ENCODE measurements around the gene ADCYAP1.

The ADCYAP1 gene

GRCh38 chr18:936941-937340 lies 32.3 kb downstream of the ADCYAP1 start:
- TF ChIP-seq FOXP2 (optimal IDR thresholded peaks at IDR 0.05; ENCODE audit: borderline replicate concordance, extremely low read depth, extremely low read length, insufficient read depth) = no peak
- TF ChIP-seq TAF1 (IDR thresholded peaks at IDR 0.05; ENCODE audit: borderline replicate concordance, insufficient read depth, low read length) = no peak
- TF ChIP-seq POLR2AphosphoS5 (IDR thresholded peaks at IDR 0.05; ENCODE audit: low read depth, low read length) = no peak
- TF ChIP-seq, protein P1, sequence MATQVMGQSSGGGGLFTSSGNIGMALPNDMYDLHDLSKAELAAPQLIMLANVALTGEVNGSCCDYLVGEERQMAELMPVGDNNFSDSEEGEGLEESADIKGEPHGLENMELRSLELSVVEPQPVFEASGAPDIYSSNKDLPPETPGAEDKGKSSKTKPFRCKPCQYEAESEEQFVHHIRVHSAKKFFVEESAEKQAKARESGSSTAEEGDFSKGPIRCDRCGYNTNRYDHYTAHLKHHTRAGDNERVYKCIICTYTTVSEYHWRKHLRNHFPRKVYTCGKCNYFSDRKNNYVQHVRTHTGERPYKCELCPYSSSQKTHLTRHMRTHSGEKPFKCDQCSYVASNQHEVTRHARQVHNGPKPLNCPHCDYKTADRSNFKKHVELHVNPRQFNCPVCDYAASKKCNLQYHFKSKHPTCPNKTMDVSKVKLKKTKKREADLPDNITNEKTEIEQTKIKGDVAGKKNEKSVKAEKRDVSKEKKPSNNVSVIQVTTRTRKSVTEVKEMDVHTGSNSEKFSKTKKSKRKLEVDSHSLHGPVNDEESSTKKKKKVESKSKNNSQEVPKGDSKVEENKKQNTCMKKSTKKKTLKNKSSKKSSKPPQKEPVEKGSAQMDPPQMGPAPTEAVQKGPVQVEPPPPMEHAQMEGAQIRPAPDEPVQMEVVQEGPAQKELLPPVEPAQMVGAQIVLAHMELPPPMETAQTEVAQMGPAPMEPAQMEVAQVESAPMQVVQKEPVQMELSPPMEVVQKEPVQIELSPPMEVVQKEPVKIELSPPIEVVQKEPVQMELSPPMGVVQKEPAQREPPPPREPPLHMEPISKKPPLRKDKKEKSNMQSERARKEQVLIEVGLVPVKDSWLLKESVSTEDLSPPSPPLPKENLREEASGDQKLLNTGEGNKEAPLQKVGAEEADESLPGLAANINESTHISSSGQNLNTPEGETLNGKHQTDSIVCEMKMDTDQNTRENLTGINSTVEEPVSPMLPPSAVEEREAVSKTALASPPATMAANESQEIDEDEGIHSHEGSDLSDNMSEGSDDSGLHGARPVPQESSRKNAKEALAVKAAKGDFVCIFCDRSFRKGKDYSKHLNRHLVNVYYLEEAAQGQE (IDR thresholded peaks at IDR 0.05; ENCODE audit: insufficient read depth in 1 of 2, low read depth in 2 of 2, low read length in 2 of 2) = no peak
- no peak for TF ChIP-seq SIN3A (IDR thresholded peaks at IDR 0.05; ENCODE audit: borderline replicate concordance, insufficient read depth, low read length)

DNA sequence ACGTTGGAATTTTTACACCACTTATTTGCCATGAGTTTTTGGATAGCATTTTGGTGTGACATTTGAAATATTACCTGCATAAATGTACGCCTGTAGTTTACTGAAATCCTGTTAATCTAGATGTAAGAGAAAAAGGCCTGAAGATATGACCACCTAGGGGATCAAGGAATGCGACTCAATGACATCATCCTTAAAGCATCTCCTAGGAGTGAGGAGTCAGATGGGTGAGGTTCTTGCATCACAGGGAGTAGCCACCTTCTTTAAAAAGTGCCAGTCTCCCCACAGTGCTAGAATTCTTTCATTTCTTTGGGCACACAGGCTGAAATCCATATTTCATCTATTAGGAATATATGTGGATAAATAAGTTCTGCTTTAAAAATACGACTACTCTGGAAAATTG lies 34.5 kb downstream of the ADCYAP1 start:
- TF ChIP-seq SIN3A (IDR thresholded peaks at IDR 0.05; ENCODE audit: borderline replicate concordance, insufficient read depth, low read length) = no peak
- TF ChIP-seq, protein P1 (IDR thresholded peaks at IDR 0.05; ENCODE audit: insufficient read depth in 1 of 2, low read depth in 2 of 2, low read length in 2 of 2) = no peak
- TF ChIP-seq FOXP2 (optimal IDR thresholded peaks at IDR 0.05; ENCODE audit: borderline replicate concordance, extremely low read depth, extremely low read length, insufficient read depth) = no peak
- no peak for TF ChIP-seq TAF1 (IDR thresholded peaks at IDR 0.05; ENCODE audit: borderline replicate concordance, insufficient read depth, low read length)
- no peak for TF ChIP-seq POLR2AphosphoS5 (IDR thresholded peaks at IDR 0.05; ENCODE audit: low read depth, low read length)

DNA sequence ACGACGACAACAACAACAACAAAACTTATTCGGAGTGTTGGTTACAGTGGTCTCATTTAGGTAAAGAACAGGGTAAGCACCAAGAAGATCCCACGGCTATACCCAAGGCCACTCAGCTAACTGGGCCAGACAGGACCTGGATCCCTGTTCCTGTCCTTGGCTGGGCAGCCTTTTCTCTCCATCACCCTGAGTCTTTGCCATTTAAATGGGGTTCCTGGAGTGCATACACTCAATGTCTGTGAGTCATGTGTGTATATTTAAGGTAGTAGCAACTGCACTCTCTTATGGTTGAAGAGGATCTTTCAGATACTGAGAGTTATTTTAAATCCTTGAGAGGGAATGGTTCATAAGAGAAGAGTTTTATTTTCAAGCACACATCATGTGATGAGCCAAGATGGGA lies 35.3 kb downstream of the ADCYAP1 start:
- no peak for TF ChIP-seq FOXP2 (optimal IDR thresholded peaks at IDR 0.05; ENCODE audit: borderline replicate concordance, extremely low read depth, extremely low read length, insufficient read depth)
- TF ChIP-seq, protein P1 (IDR thresholded peaks at IDR 0.05; ENCODE audit: insufficient read depth in 1 of 2, low read depth in 2 of 2, low read length in 2 of 2) = no peak
- no peak for TF ChIP-seq POLR2AphosphoS5 (IDR thresholded peaks at IDR 0.05; ENCODE audit: low read depth, low read length)
- no peak for TF ChIP-seq TAF1 (IDR thresholded peaks at IDR 0.05; ENCODE audit: borderline replicate concordance, insufficient read depth, low read length)
- no peak for TF ChIP-seq SIN3A (IDR thresholded peaks at IDR 0.05; ENCODE audit: borderline replicate concordance, insufficient read depth, low read length)

- TF ChIP-seq SIN3A (IDR thresholded peaks at IDR 0.05; ENCODE audit: borderline replicate concordance, insufficient read depth, low read length) (no peak), FOXP2 (optimal IDR thresholded peaks at IDR 0.05; ENCODE audit: borderline replicate concordance, extremely low read depth, extremely low read length, insufficient read depth) (no peak), POLR2AphosphoS5 (IDR thresholded peaks at IDR 0.05; ENCODE audit: low read depth, low read length) (no peak), TAF1 (IDR thresholded peaks at IDR 0.05; ENCODE audit: borderline replicate concordance, insufficient read depth, low read length) (no peak)
- TF ChIP-seq, protein P1 (IDR thresholded peaks at IDR 0.05; ENCODE audit: insufficient read depth in 1 of 2, low read depth in 2 of 2, low read length in 2 of 2) = no peak
Observed at GRCh38 chr18:941331-941730, 36.7 kb downstream of the ADCYAP1 start.

- TF ChIP-seq, protein P1 (IDR thresholded peaks at IDR 0.05; ENCODE audit: insufficient read depth in 1 of 2, low read depth in 2 of 2, low read length in 2 of 2) = no peak
- no peak for TF ChIP-seq TAF1 (IDR thresholded peaks at IDR 0.05; ENCODE audit: borderline replicate concordance, insufficient read depth, low read length)
- no peak for TF ChIP-seq SIN3A (IDR thresholded peaks at IDR 0.05; ENCODE audit: borderline replicate concordance, insufficient read depth, low read length)
- no peak for TF ChIP-seq FOXP2 (optimal IDR thresholded peaks at IDR 0.05; ENCODE audit: borderline replicate concordance, extremely low read depth, extremely low read length, insufficient read depth)
- TF ChIP-seq POLR2AphosphoS5 (IDR thresholded peaks at IDR 0.05; ENCODE audit: low read depth, low read length) = no peak
Observed at GRCh38 chr18:944440-944839, 39.8 kb downstream of the ADCYAP1 start.

Data from PFSK-1 (cell line).